ENCODE results near the gene RIMKLB. TPM values are rescaled to one million over a fixed set of nuclear protein-coding genes. Genes with fewer than 3 reads are reported as not detected.
"Not testable (repeated sequence)": the region's sequence is repeated elsewhere in the genome, so short reads cannot be mapped to it uniquely, and the experiment has no call there.

The RIMKLB gene
- total and polyA plus RNA-seq, 4 experiments from 2014 or later, result 2.9 to 27.3 (median 13.9) TPM

DNA sequence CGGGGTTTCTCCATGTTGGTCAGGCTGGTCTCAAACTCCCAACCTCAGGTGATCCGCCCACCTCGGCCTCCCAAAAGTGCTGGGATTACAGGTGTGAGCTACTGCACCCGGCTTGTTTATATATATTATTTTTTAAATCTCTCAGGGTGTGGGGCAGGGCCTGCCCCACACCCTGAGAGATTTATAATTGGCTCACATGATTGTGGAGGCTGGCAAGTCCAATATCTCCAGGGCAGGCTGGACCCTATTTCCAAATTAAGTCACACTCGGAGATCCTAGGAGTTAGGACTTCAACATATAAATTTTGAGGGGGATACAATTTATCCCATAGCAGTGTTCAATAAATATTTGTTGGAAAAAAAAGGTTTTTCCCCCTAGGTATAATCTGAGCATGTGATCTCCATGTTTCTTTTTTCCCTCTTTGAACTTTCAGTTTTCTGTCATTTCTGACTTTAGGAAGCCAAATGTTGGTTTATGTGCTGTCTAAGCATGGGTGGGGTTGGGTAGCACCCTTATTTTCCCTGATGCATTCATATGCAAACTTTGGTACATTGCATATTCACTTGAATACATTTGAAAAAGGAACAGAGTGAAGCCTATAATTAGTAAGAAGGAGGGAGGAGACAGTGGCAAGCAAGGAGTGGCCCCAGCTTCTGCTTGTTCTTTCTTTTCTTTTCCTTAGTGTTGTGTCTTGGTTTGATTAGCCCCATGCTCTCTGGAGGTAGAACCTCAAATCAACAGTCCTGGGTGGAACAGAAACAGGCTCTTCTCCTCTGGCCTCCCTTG lies 116.0 kb downstream of the RIMKLB start:
- H3K4me3 Mint-ChIP-seq, result no peak overlapping the region
- peaks cover 0 to 2% (median 0%) of the 10 kb centered on the region in 4 donors for H3K4me1 Mint-ChIP-seq
- H3K4me1 ChIP-seq (ENCODE audit: insufficient read depth, low read length), result no peaks in the 10 kb centered on the region
- CTCF ChIA-PET (ENCODE audit: partially characterized antibody), result no interaction called here
- no peaks in the 10 kb centered on the region for H3K36me3 Mint-ChIP-seq
- no peaks in the 10 kb centered on the region for H3K27me3 ChIP-seq (ENCODE audit: insufficient read depth, low read length)
- H3K27ac Mint-ChIP-seq, result peak overlapping the region in 1 of 7 donors; percentile 67
- H3K4me3 ChIP-seq (ENCODE audit: low read length in 2 of 2), result no peak overlapping the region
- H3K27me3 Mint-ChIP-seq, result no peaks in the 10 kb centered on the region
- H3K9me3 ChIP-seq (ENCODE audit: control insufficient read depth in 1 of 2, low read length in 2 of 2), result no peaks in the 10 kb centered on the region
- H3K9me3 Mint-ChIP-seq, result no peaks in the 10 kb centered on the region
- no peaks in the 10 kb centered on the region for H3K36me3 ChIP-seq (ENCODE audit: insufficient read depth, low read length)
- H3K27ac ChIP-seq (ENCODE audit: low read depth, low read length), result no peak overlapping the region
- intact Hi-C loops (cut with micrococcal nuclease), result no loop called here
- DNase-seq, result no peak
- POLR2A ChIA-PET (ENCODE audit: partially characterized antibody), result no interaction called here

GRCh38 chr12:8816448-8817050 lies 118.8 kb downstream of the RIMKLB start:
- no peaks in the 10 kb centered on the region for H3K9me3 ChIP-seq (ENCODE audit: control insufficient read depth in 1 of 2, low read length in 2 of 2)
- H3K4me1 ChIP-seq (ENCODE audit: insufficient read depth, low read length), result no peaks in the 10 kb centered on the region
- intact Hi-C loops (cut with micrococcal nuclease), result no loop called here
- Mint-ChIP-seq H3K9me3 (no peaks in the 10 kb centered on the region), H3K27ac (peak overlapping the region in 1 of 7 donors; percentile 53), H3K36me3 (no peaks in the 10 kb centered on the region), H3K4me3 (no peak overlapping the region), H3K4me1 (peaks cover 0 to 2% (median 0%) of the 10 kb centered on the region in 4 donors), H3K27me3 (no peaks in the 10 kb centered on the region)
- H3K36me3 ChIP-seq (ENCODE audit: insufficient read depth, low read length), result no peaks in the 10 kb centered on the region
- ChIA-PET CTCF (ENCODE audit: partially characterized antibody) (interaction anchor here (0.9 kb wide), 2 partner anchors 19 to 30 kb away, joined by 3 read pairs; no protein-coding TSS in a partner anchor), POLR2A (ENCODE audit: partially characterized antibody) (no interaction called here)
- no peak for DNase-seq
- H3K27me3 ChIP-seq (ENCODE audit: insufficient read depth, low read length), result no peaks in the 10 kb centered on the region
- no peak overlapping the region for H3K4me3 ChIP-seq (ENCODE audit: low read length in 2 of 2)
- H3K27ac ChIP-seq (ENCODE audit: low read depth, low read length), result no peak overlapping the region

DNA sequence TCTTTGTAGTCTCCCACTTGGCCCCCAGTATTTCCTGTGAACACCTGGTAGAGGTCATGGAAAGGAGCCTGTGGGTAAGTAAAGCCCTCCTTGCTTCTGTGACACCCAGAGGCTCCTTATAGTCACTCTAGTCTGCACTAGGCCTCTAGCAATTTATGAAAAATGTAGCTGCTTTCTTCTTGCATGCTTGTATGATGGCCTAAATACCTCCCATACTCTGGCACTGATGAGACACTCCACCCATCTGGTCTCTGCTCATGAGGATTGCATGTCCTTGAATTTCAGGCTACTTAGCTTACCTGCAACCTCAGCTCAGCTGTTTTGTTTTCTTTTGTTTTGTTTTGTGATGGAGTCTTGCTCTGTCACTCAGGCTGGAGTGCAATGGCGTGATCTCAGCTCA lies 120.1 kb downstream of the RIMKLB start:
- H3K27me3 Mint-ChIP-seq, result no peaks in the 10 kb centered on the region
- no peaks in the 10 kb centered on the region for H3K27me3 ChIP-seq (ENCODE audit: insufficient read depth, low read length)
- no peaks in the 10 kb centered on the region for H3K4me1 Mint-ChIP-seq
- no peak overlapping the region for H3K27ac Mint-ChIP-seq
- no peak overlapping the region for H3K27ac ChIP-seq (ENCODE audit: low read depth, low read length)
- no peak overlapping the region for H3K4me3 Mint-ChIP-seq
- POLR2A ChIA-PET (ENCODE audit: partially characterized antibody), result no interaction called here
- H3K4me1 ChIP-seq (ENCODE audit: insufficient read depth, low read length), result no peaks in the 10 kb centered on the region
- H3K36me3 ChIP-seq (ENCODE audit: insufficient read depth, low read length), result no peaks in the 10 kb centered on the region
- no peaks in the 10 kb centered on the region for H3K9me3 Mint-ChIP-seq
- no peaks in the 10 kb centered on the region for H3K36me3 Mint-ChIP-seq
- DNase-seq, result no peak
- CTCF ChIA-PET (ENCODE audit: partially characterized antibody), result interaction anchor here (0.6 to 1.2 kb wide), 3 partner anchors 125 to 274 kb away, joined by 4 to 5 read pairs (median 5); no protein-coding TSS in a partner anchor
- H3K9me3 ChIP-seq (ENCODE audit: control insufficient read depth in 1 of 2, low read length in 2 of 2), result no peaks in the 10 kb centered on the region
- intact Hi-C loops (cut with micrococcal nuclease), result no loop called here
- H3K4me3 ChIP-seq (ENCODE audit: low read length in 2 of 2), result no peak overlapping the region

DNA sequence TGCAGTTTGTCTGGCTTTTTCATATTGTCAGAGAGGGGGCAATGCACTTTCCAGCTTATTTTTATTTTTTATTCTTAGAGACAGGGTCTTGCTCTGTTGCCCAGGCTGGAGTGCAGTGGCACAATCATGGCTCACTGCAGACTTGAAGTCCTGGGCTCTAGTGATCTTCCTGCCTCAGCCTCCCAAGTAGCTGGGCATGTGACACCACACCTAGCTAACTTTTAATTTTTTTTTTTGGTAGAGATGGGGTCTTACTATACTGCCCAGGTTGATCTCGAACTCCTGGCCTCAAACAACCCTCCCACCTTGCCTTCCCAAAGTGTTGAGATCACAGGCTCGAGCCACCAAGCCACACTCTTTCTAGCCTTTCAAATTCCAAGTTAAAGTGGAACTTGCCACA lies 120.7 kb downstream of the RIMKLB start:
- no peak overlapping the region for H3K27ac Mint-ChIP-seq
- H3K4me3 Mint-ChIP-seq, result no peak overlapping the region
- CTCF ChIA-PET (ENCODE audit: partially characterized antibody), result interaction anchor here (0.6 to 1.2 kb wide), 3 partner anchors 124 to 274 kb away, joined by 4 to 5 read pairs (median 5); no protein-coding TSS in a partner anchor
- Histone ChIP-seq H3K27me3 (ENCODE audit: insufficient read depth, low read length) (no peaks in the 10 kb centered on the region), H3K36me3 (ENCODE audit: insufficient read depth, low read length) (no peaks in the 10 kb centered on the region), H3K4me1 (ENCODE audit: insufficient read depth, low read length) (no peaks in the 10 kb centered on the region), H3K9me3 (ENCODE audit: control insufficient read depth in 1 of 2, low read length in 2 of 2) (no peaks in the 10 kb centered on the region), H3K27ac (ENCODE audit: low read depth, low read length) (no peak overlapping the region), H3K4me3 (ENCODE audit: low read length in 2 of 2) (no peak overlapping the region)
- H3K36me3 Mint-ChIP-seq, result no peaks in the 10 kb centered on the region
- intact Hi-C loops (cut with micrococcal nuclease), result no loop called here
- DNase-seq, result no peak
- H3K9me3 Mint-ChIP-seq, result no peaks in the 10 kb centered on the region
- POLR2A ChIA-PET (ENCODE audit: partially characterized antibody), result no interaction called here
- no peaks in the 10 kb centered on the region for H3K4me1 Mint-ChIP-seq
- H3K27me3 Mint-ChIP-seq, result no peaks in the 10 kb centered on the region

- no peak for DNase-seq
- no peaks in the 10 kb centered on the region for H3K36me3 ChIP-seq (ENCODE audit: insufficient read depth, low read length)
- no peaks in the 10 kb centered on the region for H3K9me3 ChIP-seq (ENCODE audit: control insufficient read depth in 1 of 2, low read length in 2 of 2)
- no peaks in the 10 kb centered on the region for H3K4me1 ChIP-seq (ENCODE audit: insufficient read depth, low read length)
- no peaks in the 10 kb centered on the region for H3K27me3 ChIP-seq (ENCODE audit: insufficient read depth, low read length)
- H3K27me3 Mint-ChIP-seq, result no peaks in the 10 kb centered on the region
- H3K4me3 ChIP-seq (ENCODE audit: low read length in 2 of 2), result no peak overlapping the region
- H3K27ac Mint-ChIP-seq, result no peak overlapping the region
- no peaks in the 10 kb centered on the region for H3K4me1 Mint-ChIP-seq
- H3K27ac ChIP-seq (ENCODE audit: low read depth, low read length), result no peak overlapping the region
- CTCF ChIA-PET (ENCODE audit: partially characterized antibody), result no interaction called here
- no peaks in the 10 kb centered on the region for H3K9me3 Mint-ChIP-seq
- H3K36me3 Mint-ChIP-seq, result no peaks in the 10 kb centered on the region
- intact Hi-C loops (cut with micrococcal nuclease), result no loop called here
- H3K4me3 Mint-ChIP-seq, result no peak overlapping the region
- POLR2A ChIA-PET (ENCODE audit: partially characterized antibody), result no interaction called here
Observed at GRCh38 chr12:8819666-8819980, 121.8 kb downstream of the RIMKLB start.

GRCh38 chr12:8820676-8821407 lies 123.1 kb downstream of the RIMKLB start:
- H3K4me1 ChIP-seq (ENCODE audit: insufficient read depth, low read length); POLR2A ChIA-PET (ENCODE audit: partially characterized antibody); H3K36me3 ChIP-seq (ENCODE audit: insufficient read depth, low read length); H3K4me3 ChIP-seq (ENCODE audit: low read length in 2 of 2); H3K27me3 Mint-ChIP-seq; H3K9me3 Mint-ChIP-seq; H3K27ac Mint-ChIP-seq; DNase-seq; H3K27me3 ChIP-seq (ENCODE audit: insufficient read depth, low read length); intact Hi-C loops (cut with micrococcal nuclease); H3K36me3 Mint-ChIP-seq; CTCF ChIA-PET (ENCODE audit: partially characterized antibody); H3K9me3 ChIP-seq (ENCODE audit: control insufficient read depth in 1 of 2, low read length in 2 of 2); H3K4me3 Mint-ChIP-seq; H3K27ac ChIP-seq (ENCODE audit: low read depth, low read length); H3K4me1 Mint-ChIP-seq: not testable (repeated sequence)

DNA sequence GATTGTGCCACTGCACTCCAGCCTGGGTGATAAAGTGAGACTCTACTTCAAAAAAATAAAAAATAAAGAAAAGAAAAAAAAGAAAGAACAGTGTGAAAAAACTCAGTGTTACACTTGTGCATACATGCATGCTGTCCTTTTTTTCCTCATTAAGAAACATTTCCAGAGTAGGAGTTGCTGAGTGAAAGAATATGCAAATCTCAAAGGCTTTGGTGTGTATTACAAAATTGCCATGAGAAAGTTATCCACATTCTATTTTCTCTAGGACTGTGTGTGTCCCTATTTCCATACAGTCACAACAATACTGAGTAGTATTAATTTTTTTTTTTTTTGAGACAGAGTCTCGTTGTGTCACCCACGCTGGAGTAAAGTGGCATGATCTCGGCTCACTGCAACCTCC lies 123.8 kb downstream of the RIMKLB start:
- no peaks in the 10 kb centered on the region for H3K36me3 Mint-ChIP-seq
- no peak overlapping the region for H3K4me3 Mint-ChIP-seq
- POLR2A ChIA-PET (ENCODE audit: partially characterized antibody), result no interaction called here
- H3K27ac Mint-ChIP-seq, result no peak overlapping the region
- H3K27me3 Mint-ChIP-seq, result peaks cover 0 to 3% of the 10 kb centered on the region in 2 donors
- H3K27me3 ChIP-seq (ENCODE audit: insufficient read depth, low read length), result no peaks in the 10 kb centered on the region
- CTCF ChIA-PET (ENCODE audit: partially characterized antibody), result no interaction called here
- H3K4me1 Mint-ChIP-seq, result no peaks in the 10 kb centered on the region
- no peaks in the 10 kb centered on the region for H3K4me1 ChIP-seq (ENCODE audit: insufficient read depth, low read length)
- no peak overlapping the region for H3K27ac ChIP-seq (ENCODE audit: low read depth, low read length)
- no peaks in the 10 kb centered on the region for H3K36me3 ChIP-seq (ENCODE audit: insufficient read depth, low read length)
- H3K9me3 Mint-ChIP-seq, result peaks cover 0 to 3% (median 1%) of the 10 kb centered on the region in 8 donors
- intact Hi-C loops (cut with micrococcal nuclease), result no loop called here
- H3K4me3 ChIP-seq (ENCODE audit: low read length in 2 of 2), result no peak overlapping the region
- H3K9me3 ChIP-seq (ENCODE audit: control insufficient read depth in 1 of 2, low read length in 2 of 2), result no peaks in the 10 kb centered on the region
- no peak for DNase-seq

Measured in CD4-positive, alpha-beta memory T cell (primary cell).